PC-3 (cell line): ENCODE results near the gene MTHFR. TPM values are rescaled to one million over a fixed set of nuclear protein-coding genes. Genes with fewer than 3 reads are reported as not detected.
A peak's percentile ranks its signal among the peaks of the same experiment; 100 is the strongest.

Experiments used
- ATAC-seq: fragments of 200-7000 bp; cut with Tn5 transposase; 2 replicates; pipeline ENCODE4 v1.9.1; 2020; ENCODE audit warnings: mild to moderate bottlenecking, moderate library complexity
- BruUV-seq: library from RNA; stranded (reverse); fragments of 400-500 nt; replicated peaks from 2 replicates; lab custom pipeline; 2021; lab: Mats Ljungman, UMichigan
- CTCF ChIA-PET: fragments of 300-600 bp; sonication (Branson Sonifier 250); formaldehyde crosslinking; loops from one replicate; lab custom pipeline; 2022; ENCODE audit warnings: antibody characterized with exemption; lab: Charles Lee
- POLR2A ChIA-PET: fragments of 300-600 bp; sonication (Branson Sonifier 250); formaldehyde crosslinking; loops from one replicate; lab custom pipeline; 2022; ENCODE audit warnings: antibody characterized with exemption; ENCODE audit not compliant: unreplicated experiment; lab: Charles Lee
- DNase-seq: peaks from one replicate; pipeline ENCODE4 v3.0.0-alpha.2; 2015
- H2AFZ ChIP-seq: fragments of 300-600 bp; sonication (generic); 2 replicates; pipeline ENCODE4 v1.6.0; 2016; ENCODE audit warnings: antibody characterized with exemption, low read length
- H3F3A ChIP-seq: fragments of 300-600 bp; sonication (generic); one replicate; pipeline ENCODE4 v1.6.0; 2017; ENCODE audit warnings: antibody characterized with exemption, low read length, control low read depth, mild to moderate bottlenecking; ENCODE audit not compliant: unreplicated experiment
- H3K27ac ChIP-seq: fragments of 300-600 bp; sonication (generic); 2 replicates; pipeline ENCODE4 v1.5.1; 2016; ENCODE audit warnings: mild to moderate bottlenecking, low read length
- H3K27me3 ChIP-seq: fragments of 300-600 bp; sonication (generic); 2 replicates; pipeline ENCODE4 v1.6.1; 2016; ENCODE audit warnings: low read length, mixed read lengths
- H3K36me3 ChIP-seq: fragments of 300-600 bp; sonication (generic); 2 replicates; pipeline ENCODE4 v1.6.1; 2016; ENCODE audit warnings: low read depth, mixed run types, low read length, mixed read lengths
- H3K4me1 ChIP-seq: fragments of 300-600 bp; sonication (generic); 2 replicates; pipeline ENCODE4 v1.5.1; 2016; ENCODE audit warnings: low read length; ENCODE audit not compliant: insufficient read depth
- H3K4me2 ChIP-seq: fragments of 300-600 bp; sonication (generic); 2 replicates; pipeline ENCODE4 v1.6.0; 2016; ENCODE audit warnings: low read length
- H3K4me3 ChIP-seq: fragments of 300-600 bp; sonication (generic); 2 replicates; pipeline ENCODE4 v1.5.1; 2016; ENCODE audit warnings: mild to moderate bottlenecking, low read length, mixed read lengths
- H3K79me2 ChIP-seq: fragments of 300-600 bp; sonication (generic); 2 replicates; pipeline ENCODE4 v1.6.1; 2017; ENCODE audit warnings: low read length, mixed read lengths
- H3K9ac ChIP-seq: fragments of 300-600 bp; sonication (generic); 2 replicates; pipeline ENCODE4 v1.6.0; 2016; ENCODE audit warnings: mild to moderate bottlenecking, low read length
- H3K9me2 ChIP-seq: fragments of 300-600 bp; sonication (generic); replicated peaks from 2 replicates; pipeline ENCODE4 v1.6.1; 2016; ENCODE audit warnings: mixed run types, low read length, mixed read lengths
- H3K9me3 ChIP-seq: fragments of 300-600 bp; sonication (generic); 2 replicates; pipeline ENCODE4 v1.6.1; 2016; ENCODE audit warnings: low read length, mixed read lengths
- H4K20me1 ChIP-seq: fragments of 300-600 bp; sonication (generic); 2 replicates; pipeline ENCODE4 v1.6.1; 2016; ENCODE audit warnings: low read length, mixed read lengths
- CTCF ChIP-seq: fragments of 300-600 bp; sonication (generic); conservative IDR thresholded peaks from 2 replicates; pipeline ENCODE4 v1.5.1; 2017; ENCODE audit warnings: antibody characterized with exemption, low read depth, mild to moderate bottlenecking, low read length
- EZH2 ChIP-seq: fragments of 300-600 bp; sonication (generic); IDR thresholded peaks from one replicate; pipeline ENCODE4 v1.6.1; 2017; ENCODE audit warnings: antibody characterized with exemption, mild to moderate bottlenecking, low read length; ENCODE audit not compliant: unreplicated experiment
- EZH2phosphoT487 ChIP-seq: fragments of 300-600 bp; sonication (generic); IDR thresholded peaks from 2 replicates; pipeline ENCODE4 v1.6.1; 2018; ENCODE audit warnings: mild to moderate bottlenecking, antibody characterized with exemption, low read length, borderline replicate concordance
- intact Hi-C: fragments of 100-400 bp; cut with micrococcal nuclease; formaldehyde crosslinking; loops from 2 replicates; pipeline ENCODE4 v1.9.0; 2023
- total RNA-seq: library from RNA; depleted of rRNA; stranded (reverse); fragments of >200 nt; gene quantifications from 2 replicates; pipeline ENCODE4 v1.2.3, GENCODE V29; 2014

Gene MTHFR
- total RNA-seq, 1 experiment from 2014 or later: 13.2 TPM

- no peaks in the 10 kb centered on the region for H3K79me2 ChIP-seq
- BruUV-seq: no TSS peak
- POLR2A ChIA-PET: no interaction called here
- H3K4me3 ChIP-seq: no peak overlapping the region
- H3K9me2 ChIP-seq: no peaks in the 10 kb centered on the region
- ATAC-seq (no peak), DNase-seq (no peak)
- H3K27me3 ChIP-seq: no peaks in the 10 kb centered on the region
- no peaks in the 10 kb centered on the region for H3F3A ChIP-seq
- no peak overlapping the region for H3K9ac ChIP-seq
- H2AFZ ChIP-seq: no peak overlapping the region
- H3K4me1 ChIP-seq: peaks cover 22% of the 10 kb centered on the region
- no peaks in the 10 kb centered on the region for H3K36me3 ChIP-seq
- CTCF ChIA-PET: no interaction called here
- H3K4me2 ChIP-seq: no peak overlapping the region
- H3K27ac ChIP-seq: no peak overlapping the region
- H4K20me1 ChIP-seq: no peaks in the 10 kb centered on the region
- TF ChIP-seq CTCF (no peak), EZH2 (no peak), EZH2phosphoT487 (no peak)
- no peaks in the 10 kb centered on the region for H3K9me3 ChIP-seq
- intact Hi-C loops: no loop called here
These were observed 19.6 kb downstream of the MTHFR start for GRCh38 chr1:11786168-11786567.

DNA sequence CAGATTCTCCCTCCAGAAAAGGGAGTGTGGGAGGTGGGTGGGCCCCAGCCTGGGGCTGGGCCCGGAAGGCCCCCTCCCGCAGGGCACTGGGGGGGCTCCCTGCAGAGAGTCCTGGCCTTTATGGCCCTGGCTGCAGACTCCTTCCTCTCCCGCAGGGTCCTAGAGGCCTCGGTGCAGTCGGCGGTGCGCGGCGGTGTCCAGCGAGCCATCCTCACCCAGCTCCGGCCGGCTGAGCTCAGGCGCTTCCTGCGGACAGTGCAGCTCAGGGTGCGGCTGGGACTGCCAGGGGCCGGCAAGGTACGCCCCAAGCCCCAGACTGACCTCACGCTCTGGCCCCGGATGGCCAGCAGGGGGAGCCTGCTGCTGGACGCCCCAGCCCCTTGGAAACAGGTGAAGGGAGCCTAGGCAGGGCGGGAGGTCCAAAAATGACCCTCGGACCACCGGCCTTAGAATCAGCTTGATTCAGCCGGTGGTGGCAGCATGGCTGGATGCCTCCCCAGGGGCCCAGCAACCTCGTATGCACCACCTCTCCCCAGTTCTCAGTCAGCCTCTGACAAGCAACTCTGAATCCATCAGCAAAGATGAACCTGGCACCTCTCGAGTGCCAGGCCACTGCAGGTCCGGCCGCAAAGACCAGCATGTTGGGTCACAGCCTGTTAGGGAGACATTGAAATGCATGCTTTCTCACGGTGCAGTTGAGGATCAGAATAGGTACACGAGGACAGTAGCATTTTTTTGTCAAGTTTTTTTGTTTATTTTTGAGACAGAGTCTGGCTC lies 20.6 kb downstream of the MTHFR start:
- Histone ChIP-seq H3K4me3 (no peak overlapping the region), H3K4me2 (peak overlapping the region; percentile 33), H3K4me1 (peaks cover 12% of the 10 kb centered on the region; the same call in 1 of the 2 replicates), H4K20me1 (no peaks in the 10 kb centered on the region), H3F3A (no peaks in the 10 kb centered on the region), H2AFZ (peak overlapping the region; percentile 40), H3K79me2 (no peaks in the 10 kb centered on the region), H3K9ac (no peak overlapping the region), H3K27me3 (no peaks in the 10 kb centered on the region), H3K27ac (no peak overlapping the region), H3K36me3 (no peaks in the 10 kb centered on the region), H3K9me3 (no peaks in the 10 kb centered on the region), H3K9me2 (no peaks in the 10 kb centered on the region)
- BruUV-seq: no TSS peak
- CTCF ChIA-PET: interaction anchor here (0.5 to 0.9 kb wide), 4 partner anchors 16 to 79 kb away, joined by 3 to 4 read pairs (median 3); partner anchors contain the start of gene CLCN6
- TF ChIP-seq EZH2phosphoT487 (no peak), EZH2 (no peak), CTCF (peak; percentile 90)
- POLR2A ChIA-PET: no interaction called here
- intact Hi-C loops: loop anchor here (1.0 kb wide), 1 partner anchor 109 kb away; no protein-coding TSS in a partner anchor
- DNase-seq (peak; percentile 61), ATAC-seq (peak; percentile 79)
